Activated CD4-positive, alpha-beta T cell treated with anti-CD3 and anti-CD28 coated beads, Interleukin-2, amount 10 ng/mL, durations not matched to agents 24 days and 14 days (primary cell): ENCODE results near the gene SH3RF1. TPM values are rescaled to one million over a fixed set of nuclear protein-coding genes. Genes with fewer than 3 reads are reported as not detected.

Source experiments
- DNase-seq: peaks from one replicate; pipeline ENCODE4 v3.0.0; 2022
- H3K27ac Mint-ChIP-seq: one replicate; pipeline ENCODE4 v1.8.0; 2022; ENCODE audit warnings: mild to moderate bottlenecking, mixed read lengths
- H3K27me3 Mint-ChIP-seq: one replicate; pipeline ENCODE4 v1.8.0; 2022; ENCODE audit warnings: mixed read lengths
- H3K36me3 Mint-ChIP-seq: one replicate; pipeline ENCODE4 v1.8.0; 2022; ENCODE audit warnings: low read depth, mild to moderate bottlenecking, mixed read lengths
- H3K4me1 Mint-ChIP-seq: one replicate; pipeline ENCODE4 v1.8.0; 2021; ENCODE audit warnings: mixed read lengths
- H3K4me3 Mint-ChIP-seq: one replicate; pipeline ENCODE4 v1.8.0; 2022; ENCODE audit warnings: mild to moderate bottlenecking, moderate library complexity, mixed read lengths
- H3K9me3 Mint-ChIP-seq: one replicate; pipeline ENCODE4 v1.8.0; 2021; ENCODE audit warnings: mixed read lengths
- intact Hi-C: fragments of 100-400 bp; cut with micrococcal nuclease; formaldehyde crosslinking; loops from one replicate; pipeline ENCODE4 v1.15.1; 2023
- total RNA-seq: library from RNA; stranded (reverse); gene quantifications from 2 replicates; pipeline ENCODE4 v1.2.3, GENCODE V29; 2022

SH3RF1 gene
- 0.66 and 0.68 TPM in 2 replicates for total RNA-seq

- Mint-ChIP-seq H3K27ac (no peak within 1 kb of the TSS), H3K27me3 (peaks cover 64% of the 10 kb centered on the region), H3K4me3 (peak within 1 kb of the TSS; percentile 83), H3K4me1 (peaks cover 10% of the 10 kb centered on the region), H3K36me3 (no peaks in the 10 kb centered on the region), H3K9me3 (no peaks in the 10 kb centered on the region)
- intact Hi-C loops, result loop anchor here (2.0 to 5.0 kb wide), 4 partner anchors 44 to 260 kb away; partner anchors contain the start of gene CBR4
- DNase-seq, result peak; percentile 73
Observed at GRCh38 chr4:169270810-169271691, at the start of gene SH3RF1. Gene SH3RF1 (minus strand): TSS chr4:169270956. CDS start chr4:169269212, 1,744 bp downstream.

- DNase-seq, result no peak
- Mint-ChIP-seq H3K4me1 (no peaks in the 10 kb centered on the region), H3K9me3 (no peaks in the 10 kb centered on the region), H3K4me3 (no peak overlapping the region), H3K27me3 (no peaks in the 10 kb centered on the region), H3K27ac (no peak overlapping the region), H3K36me3 (no peaks in the 10 kb centered on the region)
- intact Hi-C loops, result no loop called here
Observed at GRCh38 chr4:169315530-169316343, 45.0 kb upstream of the SH3RF1 start.

DNA sequence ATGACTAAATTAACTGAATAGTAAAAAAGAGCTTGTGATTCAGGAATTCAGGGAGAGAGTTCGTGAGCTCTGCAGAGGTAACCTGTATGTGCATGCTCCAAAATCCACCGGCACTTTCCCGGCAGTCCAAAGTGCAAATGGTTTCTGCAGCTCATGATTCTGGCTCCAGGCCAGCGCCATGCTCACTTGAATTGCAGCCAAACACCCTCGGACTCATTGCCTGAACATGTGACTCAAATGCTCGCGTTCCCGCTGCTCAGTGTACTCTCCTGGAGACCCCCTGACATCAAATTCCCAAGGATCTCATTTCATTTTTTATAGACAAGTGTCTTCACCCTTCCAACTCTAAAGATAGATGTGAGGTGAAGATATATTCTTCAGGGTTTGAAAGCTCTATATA, 44.1 kb upstream of the SH3RF1 start:
- Mint-ChIP-seq H3K4me3 (no peak overlapping the region), H3K4me1 (no peaks in the 10 kb centered on the region), H3K27me3 (no peaks in the 10 kb centered on the region), H3K27ac (no peak overlapping the region), H3K36me3 (no peaks in the 10 kb centered on the region), H3K9me3 (no peaks in the 10 kb centered on the region)
- intact Hi-C loops, result no loop called here
- no peak for DNase-seq

DNA sequence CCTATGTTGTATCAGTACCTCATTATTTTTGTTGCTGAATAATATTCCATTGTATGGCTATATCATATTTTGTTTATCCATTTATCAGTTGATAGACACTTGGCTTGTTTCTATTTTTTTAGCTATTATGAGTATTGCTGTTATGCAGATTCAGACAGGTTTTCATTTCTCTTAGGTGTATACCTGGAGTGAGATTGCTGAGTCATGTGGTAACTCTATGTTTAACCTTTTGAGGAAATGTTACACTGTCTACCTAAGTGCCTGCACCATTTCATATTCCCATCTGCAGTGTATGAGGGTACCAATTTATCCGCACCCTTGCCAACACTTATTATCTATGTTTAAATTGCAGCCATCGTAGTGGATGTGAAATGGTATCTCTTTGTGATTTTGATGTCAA, 43.0 kb upstream of the SH3RF1 start:
- Mint-ChIP-seq H3K27ac (no peak overlapping the region), H3K4me3 (no peak overlapping the region), H3K36me3 (no peaks in the 10 kb centered on the region), H3K9me3 (no peaks in the 10 kb centered on the region), H3K27me3 (no peaks in the 10 kb centered on the region), H3K4me1 (no peaks in the 10 kb centered on the region)
- DNase-seq, result no peak
- intact Hi-C loops, result no loop called here

DNA sequence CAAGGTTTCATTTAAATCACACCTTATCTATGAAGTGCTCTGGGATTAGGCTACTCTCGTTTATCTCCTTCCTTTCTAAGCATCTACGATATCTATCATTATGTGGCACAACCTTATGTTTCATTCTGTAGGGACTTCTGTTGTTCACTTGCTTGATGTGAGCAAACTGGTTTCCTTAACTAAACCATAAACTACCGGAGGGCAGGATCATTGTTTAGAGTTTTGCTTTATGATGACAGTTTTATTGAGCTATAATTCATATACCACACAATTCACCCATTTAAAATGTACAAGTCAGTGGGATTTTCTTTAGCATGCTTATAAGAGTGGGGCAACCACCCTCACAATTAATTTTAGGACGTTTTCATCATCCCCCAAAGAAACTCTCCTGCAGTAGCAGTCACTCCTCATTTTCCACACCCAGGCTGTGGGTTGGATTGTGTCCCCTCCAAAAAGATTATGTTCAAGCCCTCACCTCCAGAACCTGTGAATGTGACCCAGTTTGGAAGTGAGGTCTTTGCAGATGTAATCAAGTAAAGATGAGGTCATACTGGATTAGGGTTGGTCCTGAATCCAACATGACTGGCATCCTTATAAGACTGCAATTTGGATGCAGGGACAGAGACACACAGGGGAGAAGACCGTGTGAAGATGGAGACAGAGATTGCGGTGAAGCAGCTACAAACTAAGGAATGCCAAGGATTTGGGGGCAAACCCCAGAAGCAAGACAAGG, 42.1 kb upstream of the SH3RF1 start:
- H3K4me1 Mint-ChIP-seq, result no peaks in the 10 kb centered on the region
- H3K9me3 Mint-ChIP-seq, result no peaks in the 10 kb centered on the region
- intact Hi-C loops, result no loop called here
- peaks cover 2% of the 10 kb centered on the region for H3K27me3 Mint-ChIP-seq
- H3K27ac Mint-ChIP-seq, result no peak overlapping the region
- no peak overlapping the region for H3K4me3 Mint-ChIP-seq
- no peaks in the 10 kb centered on the region for H3K36me3 Mint-ChIP-seq
- no peak for DNase-seq

DNA sequence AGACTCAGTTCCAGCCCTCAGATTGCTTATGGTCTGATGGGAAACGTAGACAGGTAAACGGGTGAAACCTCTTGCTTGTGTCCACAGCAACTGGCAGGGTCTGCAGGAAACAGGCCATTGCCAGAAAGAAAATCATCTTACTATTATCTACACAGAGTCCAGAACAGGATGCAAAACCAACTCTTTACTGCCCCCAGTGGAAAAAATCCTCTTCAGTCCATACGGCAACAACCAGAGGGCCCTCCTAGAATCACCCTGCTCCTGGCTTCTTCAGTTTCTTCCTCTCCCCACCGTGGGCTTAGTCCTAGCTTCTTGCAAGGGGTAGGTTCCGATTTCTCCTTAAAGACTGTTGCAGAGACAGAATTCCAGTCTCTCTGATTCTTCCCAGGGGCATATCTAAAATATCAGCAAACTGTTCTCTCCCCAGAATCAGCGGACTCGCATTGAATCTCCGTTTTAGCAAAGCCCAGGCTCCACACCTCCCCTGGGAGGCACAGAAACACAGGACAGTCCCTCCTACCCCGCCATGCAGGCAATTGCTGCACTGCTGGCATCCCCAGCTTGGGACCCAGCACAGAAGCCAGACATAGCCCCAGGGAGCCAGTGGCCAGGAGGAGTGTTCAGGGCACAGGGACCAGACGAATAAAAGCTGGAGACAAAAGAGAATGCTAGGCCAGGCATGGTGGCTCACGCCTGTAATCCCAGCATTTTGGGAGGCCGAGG, 41.0 kb upstream of the SH3RF1 start:
- no peaks in the 10 kb centered on the region for H3K9me3 Mint-ChIP-seq
- H3K36me3 Mint-ChIP-seq, result no peaks in the 10 kb centered on the region
- no peak for DNase-seq
- intact Hi-C loops, result no loop called here
- H3K4me1 Mint-ChIP-seq, result no peaks in the 10 kb centered on the region
- H3K27ac Mint-ChIP-seq, result no peak overlapping the region
- H3K27me3 Mint-ChIP-seq, result peaks cover 2% of the 10 kb centered on the region
- H3K4me3 Mint-ChIP-seq, result no peak overlapping the region

GRCh38 chr4:169309326-169309967, 38.7 kb upstream of the SH3RF1 start:
- Mint-ChIP-seq H3K27ac (no peak overlapping the region), H3K27me3 (peaks cover 2% of the 10 kb centered on the region), H3K9me3 (no peaks in the 10 kb centered on the region), H3K4me3 (no peak overlapping the region), H3K4me1 (no peaks in the 10 kb centered on the region), H3K36me3 (no peaks in the 10 kb centered on the region)
- no peak for DNase-seq
- intact Hi-C loops, result no loop called here

GRCh38 chr4:169307576-169307975, 36.8 kb upstream of the SH3RF1 start:
- Mint-ChIP-seq H3K27ac (no peak overlapping the region), H3K9me3 (no peaks in the 10 kb centered on the region)
- intact Hi-C loops, result no loop called here

DNA sequence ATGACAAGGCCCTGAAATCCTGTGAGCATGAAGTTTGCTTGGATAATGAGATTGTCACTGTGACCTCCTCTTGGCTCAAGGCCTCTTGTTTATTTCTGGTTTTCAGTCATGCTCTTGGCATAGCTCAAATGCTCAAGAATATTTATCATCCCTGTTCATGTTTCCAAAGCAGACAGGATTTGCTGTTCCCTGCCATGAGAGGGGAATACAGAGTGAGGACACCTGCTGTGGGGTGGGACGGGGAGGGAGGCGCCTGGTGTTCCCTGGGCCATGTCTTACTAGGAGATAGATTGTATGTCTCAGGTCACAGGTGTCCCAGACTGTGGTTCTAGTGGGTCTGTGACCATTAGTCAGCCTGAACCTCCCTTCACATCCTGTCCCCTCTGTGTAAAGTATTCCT, 34.9 kb upstream of the SH3RF1 start:
- Mint-ChIP-seq H3K4me1 (no peaks in the 10 kb centered on the region), H3K36me3 (no peaks in the 10 kb centered on the region), H3K4me3 (no peak overlapping the region), H3K27ac (no peak overlapping the region), H3K9me3 (no peaks in the 10 kb centered on the region), H3K27me3 (peaks cover 4% of the 10 kb centered on the region)
- intact Hi-C loops, result no loop called here
- no peak for DNase-seq

More at GRCh38 chr4:169307576-169307975, 36.8 kb upstream of the SH3RF1 start:
- no peak overlapping the region for H3K4me3 Mint-ChIP-seq
- no peaks in the 10 kb centered on the region for H3K4me1 Mint-ChIP-seq
- H3K36me3 Mint-ChIP-seq, result no peaks in the 10 kb centered on the region
- no peak for DNase-seq
- peaks cover 4% of the 10 kb centered on the region for H3K27me3 Mint-ChIP-seq

GRCh38 chr4:169305173-169305572, 34.4 kb upstream of the SH3RF1 start:
- no peaks in the 10 kb centered on the region for H3K9me3 Mint-ChIP-seq
- no peak overlapping the region for H3K4me3 Mint-ChIP-seq
- no peaks in the 10 kb centered on the region for H3K4me1 Mint-ChIP-seq
- no peaks in the 10 kb centered on the region for H3K36me3 Mint-ChIP-seq
- H3K27me3 Mint-ChIP-seq, result peaks cover 4% of the 10 kb centered on the region
- DNase-seq, result no peak
- intact Hi-C loops, result no loop called here
- H3K27ac Mint-ChIP-seq, result no peak overlapping the region

DNA sequence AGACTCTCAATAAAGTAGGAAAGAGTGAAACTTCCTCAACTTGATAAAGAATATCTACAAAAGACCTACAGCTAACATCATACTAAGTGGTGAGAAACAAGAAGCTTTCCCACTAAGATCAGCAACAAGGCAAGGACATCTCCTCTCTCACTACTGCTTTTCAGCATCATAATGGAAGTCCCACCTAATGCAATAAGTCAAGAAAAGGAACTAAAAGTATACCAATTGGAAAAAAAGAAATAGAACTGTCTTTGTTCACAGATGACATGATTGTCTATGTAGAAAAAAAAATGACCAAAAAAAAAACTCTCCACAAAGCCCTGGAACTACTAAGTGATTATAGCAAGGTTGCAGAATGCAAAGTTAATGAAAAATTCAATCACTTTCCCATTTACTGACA, 25.1 kb upstream of the SH3RF1 start:
- Mint-ChIP-seq H3K36me3 (no peaks in the 10 kb centered on the region), H3K27me3 (peaks cover 33% of the 10 kb centered on the region), H3K4me1 (no peaks in the 10 kb centered on the region), H3K9me3 (no peaks in the 10 kb centered on the region), H3K4me3 (no peak overlapping the region), H3K27ac (no peak overlapping the region)
- intact Hi-C loops, result no loop called here
- DNase-seq, result no peak

DNA sequence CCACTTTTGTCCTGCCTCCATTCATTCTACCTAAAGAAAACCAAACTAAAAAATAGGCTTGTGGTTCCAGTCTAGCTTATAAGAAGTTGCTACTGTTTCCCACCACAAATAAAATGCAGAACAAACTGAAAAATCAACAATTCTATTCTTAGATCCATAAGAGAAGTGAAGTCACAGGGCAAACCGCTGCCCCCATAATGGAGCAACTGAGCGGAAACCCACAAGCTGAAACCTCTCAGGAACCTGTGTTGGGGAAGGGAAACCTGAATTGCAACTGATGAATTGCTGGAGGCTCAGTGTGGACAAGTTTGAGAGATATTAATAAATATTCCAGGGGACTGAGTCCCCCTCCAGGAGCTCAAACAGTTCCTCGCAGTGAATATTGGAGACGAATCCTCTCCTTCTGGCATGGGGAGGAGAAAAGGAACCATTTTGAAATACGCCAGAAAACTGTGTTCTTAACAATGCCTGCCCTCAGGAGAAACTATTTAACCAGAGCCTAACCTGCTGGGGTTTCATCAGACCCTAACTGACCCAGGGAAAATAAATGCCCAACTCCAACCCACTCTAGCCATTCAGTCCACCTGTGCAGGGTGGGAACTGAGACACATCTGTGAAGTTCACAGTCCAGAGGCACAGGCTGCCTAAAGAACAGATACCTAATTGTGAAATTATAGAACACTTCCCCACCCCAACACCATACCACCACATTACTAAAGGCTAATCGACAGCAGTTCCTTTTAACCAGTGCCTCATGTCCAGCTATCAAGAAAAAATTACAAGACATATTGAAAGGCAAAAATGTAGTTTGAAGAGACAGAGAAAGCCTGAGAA, 22.8 kb upstream of the SH3RF1 start:
- intact Hi-C loops, result no loop called here
- DNase-seq, result peak; percentile 18
- H3K27ac Mint-ChIP-seq, result no peak overlapping the region
- H3K4me1 Mint-ChIP-seq, result no peaks in the 10 kb centered on the region
- H3K36me3 Mint-ChIP-seq, result no peaks in the 10 kb centered on the region
- no peak overlapping the region for H3K4me3 Mint-ChIP-seq
- H3K27me3 Mint-ChIP-seq, result peaks cover 28% of the 10 kb centered on the region
- no peaks in the 10 kb centered on the region for H3K9me3 Mint-ChIP-seq
